NCI-H146 (cell line): ENCODE data around the gene TMEM145.

ENCODE experiments used
- DNase-seq: peaks from one replicate; lab custom pipeline; 2025; lab: John Stamatoyannopoulos, UW

The TMEM145 gene

GRCh38 chr19:42288881-42289555 is 24.1 kb upstream of the TMEM145 start:
- DNase-seq, result no peak

- no peak for DNase-seq
These were observed 23.5 kb upstream of the TMEM145 start for GRCh38 chr19:42289556-42290041.

GRCh38 chr19:42290136-42290522 is 23.0 kb upstream of the TMEM145 start:
- no peak for DNase-seq

GRCh38 chr19:42290523-42291434 is 22.3 kb upstream of the TMEM145 start:
- DNase-seq, result no peak

- no peak for DNase-seq
These were observed 21.7 kb upstream of the TMEM145 start for GRCh38 chr19:42291435-42291810.

GRCh38 chr19:42292042-42292960 is 20.8 kb upstream of the TMEM145 start:
- no peak for DNase-seq

- no peak for DNase-seq
These were observed 20.1 kb upstream of the TMEM145 start for GRCh38 chr19:42292963-42293362.

- no peak for DNase-seq
These were observed 19.6 kb upstream of the TMEM145 start for GRCh38 chr19:42293540-42293939.

GRCh38 chr19:42293948-42294347 is 19.2 kb upstream of the TMEM145 start:
- DNase-seq, result no peak

- no peak for DNase-seq
These were observed 18.5 kb upstream of the TMEM145 start for GRCh38 chr19:42294471-42295137.

GRCh38 chr19:42295342-42295741 is 17.8 kb upstream of the TMEM145 start:
- DNase-seq, result no peak

GRCh38 chr19:42295831-42296525 is 17.1 kb upstream of the TMEM145 start:
- peak; percentile 82 for DNase-seq

- DNase-seq, result no peak
These were observed 16.1 kb upstream of the TMEM145 start for GRCh38 chr19:42297039-42297438.

GRCh38 chr19:42301646-42302203 is 11.4 kb upstream of the TMEM145 start, which contains the start of gene PRR19:
Gene PRR19 (plus strand): TSS chr19:42302132. CDS start chr19:42309585, 7,453 bp downstream.
- DNase-seq, result peak; percentile 66

GRCh38 chr19:42303101-42303464 is 10.0 kb upstream of the TMEM145 start:
- peak; percentile 66 for DNase-seq

GRCh38 chr19:42303876-42304275 is 9.2 kb upstream of the TMEM145 start:
- peak; percentile 36 for DNase-seq

- DNase-seq, result no peak
These were observed 6.5 kb upstream of the TMEM145 start for GRCh38 chr19:42306646-42307045.

- no peak for DNase-seq
These were observed 3.4 kb upstream of the TMEM145 start for GRCh38 chr19:42309686-42310085.

GRCh38 chr19:42311657-42312056 is 1.5 kb upstream of the TMEM145 start:
- no peak for DNase-seq

GRCh38 chr19:42312370-42312769 is 739 bp upstream of the TMEM145 start:
- DNase-seq, result no peak
